ENCODE results near the gene CDK16.

The CDK16 gene

DNA sequence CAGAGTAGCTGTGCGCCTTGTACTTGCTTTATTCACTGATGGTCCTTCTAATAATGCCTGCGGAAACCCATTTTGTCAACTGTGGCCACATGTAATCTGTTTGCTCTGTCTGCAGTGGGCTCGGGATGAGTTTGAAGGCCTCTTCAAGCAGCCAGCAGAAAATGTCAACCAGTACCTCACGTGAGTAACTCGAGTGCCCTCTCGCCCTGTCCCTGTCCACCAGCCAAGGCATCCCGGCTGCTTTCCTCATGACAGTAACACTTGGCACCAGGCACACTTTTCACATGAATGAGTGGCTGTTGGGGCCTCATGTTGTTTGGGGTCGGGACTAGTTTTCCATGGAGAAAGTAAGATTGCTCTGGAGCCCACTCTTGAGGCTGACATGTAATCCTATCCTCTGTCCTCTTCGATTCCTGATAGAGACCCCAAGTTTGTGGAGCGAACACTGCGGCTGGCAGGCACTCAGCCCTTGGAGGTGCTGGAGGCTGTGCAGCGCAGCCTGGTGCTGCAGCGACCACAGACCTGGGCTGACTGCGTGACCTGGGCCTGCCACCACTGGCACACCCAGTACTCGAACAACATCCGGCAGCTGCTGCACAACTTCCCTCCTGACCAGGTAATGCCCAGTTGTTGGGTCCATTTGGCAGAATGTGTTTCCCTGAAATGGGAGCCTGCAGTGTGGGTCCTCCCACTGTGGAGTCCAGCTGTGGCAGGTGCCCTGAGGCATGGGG lies 8.8 kb upstream of the CDK16 start:
- DNase-seq (ENCODE audit: low read depth), result no peak

DNA sequence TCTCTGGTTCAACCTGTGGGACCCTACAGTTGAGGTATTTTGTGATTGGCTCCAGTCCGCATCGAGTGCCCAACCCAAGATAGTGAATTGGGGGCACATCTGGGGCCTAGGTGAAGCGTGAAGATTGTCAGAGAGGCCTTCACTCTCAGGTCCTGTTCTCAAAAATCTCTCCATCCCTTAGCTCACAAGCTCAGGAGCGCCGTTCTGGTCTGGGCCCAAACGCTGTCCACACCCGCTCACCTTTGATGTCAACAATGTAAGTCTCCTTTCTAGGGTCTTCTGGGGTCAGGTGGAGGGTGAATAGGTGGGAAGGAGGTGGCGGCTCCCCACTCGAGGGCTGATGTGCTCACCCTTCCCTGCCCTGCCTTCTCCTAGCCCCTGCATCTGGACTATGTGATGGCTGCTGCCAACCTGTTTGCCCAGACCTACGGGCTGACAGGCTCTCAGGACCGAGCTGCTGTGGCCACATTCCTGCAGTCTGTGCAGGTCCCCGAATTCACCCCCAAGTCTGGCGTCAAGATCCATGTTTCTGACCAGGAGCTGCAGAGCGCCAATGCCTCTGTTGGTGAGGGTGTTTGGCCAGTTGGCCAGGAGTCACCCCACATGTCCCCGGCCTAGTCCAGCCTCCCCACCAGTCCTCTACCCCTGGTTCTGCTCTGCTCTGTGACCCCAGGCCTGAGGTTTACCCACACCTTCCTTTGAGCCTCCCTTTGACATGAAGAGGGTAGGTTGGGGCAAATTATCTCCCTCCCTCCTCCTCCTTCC lies 7.6 kb upstream of the CDK16 start:
- DNase-seq (ENCODE audit: low read depth), result no peak

DNA sequence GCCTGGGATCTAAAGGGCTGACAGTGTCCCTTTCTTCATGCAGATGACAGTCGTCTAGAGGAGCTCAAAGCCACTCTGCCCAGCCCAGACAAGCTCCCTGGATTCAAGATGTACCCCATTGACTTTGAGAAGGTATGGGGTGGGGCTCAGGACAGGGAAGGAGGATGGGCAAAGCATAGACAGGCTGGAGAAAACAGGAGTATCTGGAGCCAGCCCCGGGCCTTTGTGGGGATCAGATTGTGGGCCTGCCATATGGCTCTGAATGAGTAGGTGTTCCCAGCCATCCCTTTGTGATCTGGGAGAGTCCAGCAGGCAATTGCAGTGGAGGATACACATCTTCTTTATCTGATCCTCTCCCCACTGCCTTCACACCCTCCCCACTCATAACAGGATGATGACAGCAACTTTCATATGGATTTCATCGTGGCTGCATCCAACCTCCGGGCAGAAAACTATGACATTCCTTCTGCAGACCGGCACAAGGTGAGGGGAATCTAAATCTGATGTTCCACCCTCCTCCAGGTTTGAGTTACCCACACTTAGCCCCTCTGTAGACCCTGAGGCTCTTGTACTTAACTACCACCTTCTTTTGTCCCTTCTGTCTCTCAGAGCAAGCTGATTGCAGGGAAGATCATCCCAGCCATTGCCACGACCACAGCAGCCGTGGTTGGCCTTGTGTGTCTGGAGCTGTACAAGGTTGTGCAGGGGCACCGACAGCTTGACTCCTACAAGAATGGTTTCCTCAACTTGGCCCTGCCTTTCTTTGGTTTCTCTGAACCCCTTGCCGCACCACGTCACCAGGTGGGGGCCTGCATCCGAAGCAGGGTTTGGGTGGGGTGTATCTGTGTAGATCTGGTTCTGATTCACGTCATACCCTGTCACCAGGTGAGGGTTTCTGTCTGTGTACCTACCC lies 5.8 kb upstream of the CDK16 start:
- DNase-seq (ENCODE audit: low read depth), result no peak

DNA sequence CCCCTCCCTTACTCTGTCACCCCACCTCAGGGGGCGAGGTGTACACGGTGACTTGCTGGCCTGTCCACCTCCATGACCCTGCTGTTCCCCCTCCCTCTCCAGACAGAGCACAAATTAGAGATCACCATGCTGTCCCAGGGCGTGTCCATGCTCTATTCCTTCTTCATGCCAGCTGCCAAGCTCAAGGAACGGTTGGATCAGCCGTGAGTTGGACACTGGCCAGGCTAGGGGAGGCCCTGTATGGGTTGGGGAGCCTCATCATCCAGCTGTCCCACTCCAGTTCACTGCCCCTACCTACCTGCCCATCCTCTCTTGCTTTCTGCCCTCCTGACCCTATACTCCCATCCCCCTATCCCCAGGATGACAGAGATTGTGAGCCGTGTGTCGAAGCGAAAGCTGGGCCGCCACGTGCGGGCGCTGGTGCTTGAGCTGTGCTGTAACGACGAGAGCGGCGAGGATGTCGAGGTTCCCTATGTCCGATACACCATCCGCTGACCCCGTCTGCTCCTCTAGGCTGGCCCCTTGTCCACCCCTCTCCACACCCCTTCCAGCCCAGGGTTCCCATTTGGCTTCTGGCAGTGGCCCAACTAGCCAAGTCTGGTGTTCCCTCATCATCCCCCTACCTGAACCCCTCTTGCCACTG lies 3.9 kb upstream of the CDK16 start:
- no peak for DNase-seq (ENCODE audit: low read depth)

DNA sequence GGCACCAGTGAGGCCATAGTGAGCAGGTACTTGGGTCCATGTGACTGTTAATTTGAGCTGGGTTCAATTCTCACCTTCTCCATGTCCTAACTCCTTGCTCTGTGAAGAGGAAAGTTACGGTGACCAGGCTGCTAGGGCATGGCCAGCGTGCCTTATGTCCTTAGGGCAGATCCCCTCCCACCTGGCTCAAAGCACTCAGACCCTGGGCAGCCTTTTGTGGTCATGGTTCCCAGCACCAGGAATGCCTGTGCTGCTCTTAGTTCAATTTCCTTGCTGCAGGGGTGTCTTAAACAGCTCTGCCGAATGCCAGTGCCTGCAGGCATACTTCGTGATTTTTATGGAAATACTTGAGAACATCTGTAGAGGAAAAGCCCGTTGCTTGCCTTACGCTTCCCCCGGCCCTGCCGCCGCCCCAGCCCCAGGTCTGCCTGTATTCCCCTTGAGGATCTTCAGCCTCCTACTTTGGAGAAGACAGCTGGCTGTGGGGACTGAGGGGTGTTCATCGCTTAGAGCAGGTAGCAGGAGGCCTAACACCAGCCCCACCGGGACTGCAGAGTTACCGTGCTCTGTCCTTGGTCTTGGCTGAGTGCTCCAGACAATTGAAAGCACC lies 3.1 kb upstream of the CDK16 start:
- DNase-seq (ENCODE audit: low read depth), result no peak

DNA sequence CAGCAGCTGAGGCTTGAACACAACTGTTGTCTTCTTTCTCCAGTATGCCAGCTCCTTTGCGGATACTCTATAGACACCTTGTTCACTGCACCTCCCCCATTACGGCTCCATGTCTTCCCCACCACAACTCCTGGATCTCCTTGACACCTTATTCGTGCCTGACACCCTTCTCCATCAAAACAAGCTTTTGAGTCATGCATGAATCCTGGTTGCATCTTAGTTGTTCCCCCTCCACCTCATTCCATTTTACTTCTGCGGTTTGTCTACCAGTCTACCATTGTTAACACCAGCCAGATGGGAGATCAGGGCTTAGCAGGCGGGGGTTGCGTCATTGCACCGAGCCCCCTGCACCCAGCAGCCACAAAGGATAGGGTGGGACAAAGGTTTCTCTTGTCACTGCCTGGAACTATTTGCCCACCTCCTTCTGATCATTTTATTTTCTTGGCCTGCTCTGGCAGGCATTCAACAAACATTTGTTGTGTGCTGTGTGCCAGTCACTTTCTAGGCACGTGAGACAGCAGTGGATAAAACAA lies 2.0 kb upstream of the CDK16 start:
- no peak for DNase-seq (ENCODE audit: low read depth)

- peak; percentile 46 for DNase-seq (ENCODE audit: low read depth)
Measured at GRCh38 chrX:47217121-47217851, 1.2 kb upstream of the CDK16 start.

- peak; percentile 98 for DNase-seq (ENCODE audit: low read depth)
Measured at GRCh38 chrX:47217852-47218279, 615 bp upstream of the CDK16 start.

GRCh38 chrX:47218920-47219815 lies 687 bp downstream of the CDK16 start:
- DNase-seq (ENCODE audit: low read depth), result peak; percentile 4

- DNase-seq (ENCODE audit: low read depth), result no peak
Measured at GRCh38 chrX:47221756-47222155, 3.3 kb downstream of the CDK16 start.

GRCh38 chrX:47222751-47223350 lies 4.4 kb downstream of the CDK16 start:
- no peak for DNase-seq (ENCODE audit: low read depth)

GRCh38 chrX:47223476-47224250 lies 5.2 kb downstream of the CDK16 start:
- no peak for DNase-seq (ENCODE audit: low read depth)

GRCh38 chrX:47224266-47224895 lies 5.9 kb downstream of the CDK16 start:
- DNase-seq (ENCODE audit: low read depth), result no peak

DNA sequence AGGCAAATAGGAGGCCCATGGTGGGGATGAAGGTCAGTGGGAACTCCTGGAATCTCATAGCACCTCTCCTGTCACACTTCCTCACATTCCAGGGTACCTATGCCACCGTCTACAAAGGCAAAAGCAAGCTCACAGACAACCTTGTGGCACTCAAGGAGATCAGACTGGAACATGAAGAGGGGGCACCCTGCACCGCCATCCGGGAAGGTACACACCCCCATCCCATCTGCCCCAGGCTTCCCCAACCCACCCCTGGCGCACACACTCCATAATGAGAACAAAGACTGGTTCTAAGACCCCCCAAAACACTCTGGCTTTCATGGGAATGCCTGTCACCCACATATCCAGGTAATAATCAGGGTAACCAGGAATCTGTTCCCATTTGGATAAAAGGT lies 6.4 kb downstream of the CDK16 start:
- no peak for DNase-seq (ENCODE audit: low read depth)

DNA sequence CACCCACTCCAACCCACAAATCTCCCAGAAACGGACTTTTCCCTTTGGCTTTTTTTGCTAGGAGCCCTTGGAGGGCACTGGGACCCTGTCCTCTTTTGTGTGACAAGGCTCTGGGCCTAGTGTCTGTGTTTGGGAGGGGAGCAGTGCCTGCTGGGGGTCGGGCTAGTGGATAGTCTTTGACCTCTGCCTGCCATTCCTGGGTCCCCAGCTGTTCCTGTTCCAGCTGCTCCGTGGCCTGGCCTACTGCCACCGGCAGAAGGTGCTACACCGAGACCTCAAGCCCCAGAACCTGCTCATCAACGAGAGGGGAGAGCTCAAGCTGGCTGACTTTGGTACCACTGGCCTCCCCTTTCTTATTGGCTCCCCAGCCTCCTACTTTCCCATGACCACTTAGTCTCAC lies 7.6 kb downstream of the CDK16 start:
- no peak for DNase-seq (ENCODE audit: low read depth)

- DNase-seq (ENCODE audit: low read depth), result no peak
Measured at GRCh38 chrX:47226531-47227333, 8.3 kb downstream of the CDK16 start.

DNA sequence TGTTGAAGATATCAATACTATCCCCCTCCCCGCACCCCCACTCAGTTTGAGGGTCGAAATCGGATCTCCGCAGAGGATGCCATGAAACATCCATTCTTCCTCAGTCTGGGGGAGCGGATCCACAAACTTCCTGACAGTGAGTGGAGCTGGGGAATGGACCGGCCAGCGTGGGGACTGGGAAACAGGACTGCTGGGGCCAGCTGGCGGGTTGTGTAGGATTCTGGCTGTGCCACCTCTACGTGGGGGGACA lies 8.8 kb downstream of the CDK16 start:
- no peak for DNase-seq (ENCODE audit: low read depth)

Measured in fibroblast of gingiva (primary cell).